Eye (tissue), 1 donor: Measurements from ENCODE around the gene MGAT4B.
"Not testable (repeated sequence)": the region's sequence is repeated elsewhere in the genome, so short reads cannot be mapped to it uniquely, and the experiment has no call there.

ENCODE experiments used
- DNase-seq: peaks from one replicate; pipeline ENCODE4 v3.0.0-alpha.2; 2015

MGAT4B gene

GRCh38 chr5:179794171-179794570 is 12.5 kb downstream of the MGAT4B start:
- DNase-seq: no peak

- DNase-seq: peak; percentile 21
These were observed 13.1 kb downstream of the MGAT4B start, which contains the start of gene LTC4S for GRCh38 chr5:179793468-179794139. LTC4S (plus strand) TSS chr5:179793986; CDS start chr5:179794081, 95 bp downstream.

GRCh38 chr5:179792612-179793467 is 13.8 kb downstream of the MGAT4B start:
- DNase-seq: no peak

GRCh38 chr5:179791881-179792611 is 14.6 kb downstream of the MGAT4B start:
- DNase-seq: no peak

- not testable (repeated sequence) for DNase-seq
These were observed 17.4 kb downstream of the MGAT4B start for GRCh38 chr5:179789278-179789677.

GRCh38 chr5:179788193-179788854 is 18.3 kb downstream of the MGAT4B start:
- DNase-seq: no peak

GRCh38 chr5:179786861-179787260 is 19.8 kb downstream of the MGAT4B start:
- no peak for DNase-seq

- no peak for DNase-seq
These were observed 23.5 kb downstream of the MGAT4B start for GRCh38 chr5:179783128-179783527.

GRCh38 chr5:179781846-179782245 is 24.8 kb downstream of the MGAT4B start:
- no peak for DNase-seq

GRCh38 chr5:179780362-179780761 is 26.3 kb downstream of the MGAT4B start:
- DNase-seq: no peak

GRCh38 chr5:179779826-179780225 is 26.8 kb downstream of the MGAT4B start:
- DNase-seq: no peak

- no peak for DNase-seq
These were observed 28.1 kb downstream of the MGAT4B start for GRCh38 chr5:179778591-179778990.

GRCh38 chr5:179777909-179778308 is 28.8 kb downstream of the MGAT4B start:
- no peak for DNase-seq

GRCh38 chr5:179777456-179777855 is 29.2 kb downstream of the MGAT4B start:
- DNase-seq: no peak

GRCh38 chr5:179776411-179776938 is 30.2 kb downstream of the MGAT4B start:
- DNase-seq: no peak

- no peak for DNase-seq
These were observed 32.2 kb downstream of the MGAT4B start for GRCh38 chr5:179774442-179774841.

- no peak for DNase-seq
These were observed 33.0 kb downstream of the MGAT4B start for GRCh38 chr5:179773686-179774040.

GRCh38 chr5:179772351-179772750 is 34.3 kb downstream of the MGAT4B start:
- no peak for DNase-seq

GRCh38 chr5:179771311-179771895 is 35.3 kb downstream of the MGAT4B start:
- no peak for DNase-seq

- no peak for DNase-seq
These were observed 36.9 kb downstream of the MGAT4B start for GRCh38 chr5:179769796-179770195.

GRCh38 chr5:179769271-179769670 is 37.4 kb downstream of the MGAT4B start:
- DNase-seq: no peak
